Measurements from ENCODE around the gene PRPF19. TPM values are rescaled to one million over a fixed set of nuclear protein-coding genes. Genes with fewer than 3 reads are reported as not detected.

PRPF19 gene
- total and polyA plus RNA-seq, 2 of the 13 experiments (the other 11 are each of a cell fraction or from before 2014, with no cell fraction given): 27.4 to 91.1 TPM

- Histone ChIP-seq H3K27me3 (ENCODE audit: control insufficient read depth in 1 of 2, insufficient read depth in 2 of 2, low read length in 2 of 2) (no peaks in the 10 kb centered on the region; a peak in 1 of 5 replicates), H3K36me3 (replicated peaks in 1 of 2; ENCODE audit: control insufficient read depth in 1 of 2, insufficient read depth in 2 of 2, low read length in 2 of 2) (peaks cover 0 to 7% of the 10 kb centered on the region in 2 experiments; a peak in 3 of 5 replicates), H2AFZ (ENCODE audit: low read length) (no peak overlapping the region), H3K9me3 (ENCODE audit: low read length) (no peaks in the 10 kb centered on the region), H3K4me3 (replicated peaks in 1 of 3; ENCODE audit: insufficient read depth in 1 of 3, low read depth in 2 of 3, low read length in 3 of 3) (no peak overlapping the region), H3K27ac (ENCODE audit: extremely low read length, insufficient read depth, low read length) (no peak overlapping the region), H3K4me1 (ENCODE audit: insufficient read depth, low read length) (peaks cover 27% of the 10 kb centered on the region), H3K4me2 (ENCODE audit: low read depth, low read length) (no peak overlapping the region), H4K20me1 (ENCODE audit: insufficient read depth, low read length) (no peaks in the 10 kb centered on the region), H3K79me2 (ENCODE audit: insufficient read depth, low read length) (no peaks in the 10 kb centered on the region), H3K9ac (ENCODE audit: insufficient read depth, low read depth, low read length) (no peak overlapping the region)
- ChIA-PET CTCF (ENCODE audit: low intra/inter-chr PET ratio, low total read pairs) (no interaction called here), POLR2A (no interaction called here)
- ATAC-seq: no peak
- 94% methylated on average over 11 of the region's 11 CpGs for WGBS (ENCODE audit: low lambda C conversion rate)
- intact Hi-C loops (cut with micrococcal nuclease; ENCODE audit: unreplicated experiment): no loop called here
- TF ChIP-seq ZFP36L1 (CRISPR knock-in tag; IDR thresholded peaks at IDR 0.05): no peak
- no peak for TF ChIP-seq TARDBP (CRISPR knock-in tag; IDR thresholded peaks at IDR 0.05)
- TF ChIP-seq ZNF407 (CRISPR knock-in tag; IDR thresholded peaks at IDR 0.05; ENCODE audit: not compliant biosample characterization): no peak
- no peak for TF ChIP-seq NFATC3 (CRISPR knock-in tag; IDR thresholded peaks at IDR 0.05)
- no peak for TF ChIP-seq TSC22D2 (CRISPR knock-in tag; IDR thresholded peaks at IDR 0.05; ENCODE audit: borderline replicate concordance)
- no peak for TF ChIP-seq ZNF552 (CRISPR knock-in tag; IDR thresholded peaks at IDR 0.05; ENCODE audit: borderline replicate concordance)
- no peak for TF ChIP-seq ATF3 (CRISPR knock-in tag; IDR thresholded peaks at IDR 0.05)
- no peak for TF ChIP-seq CBFB (CRISPR knock-in tag; IDR thresholded peaks at IDR 0.05)
- no peak for TF ChIP-seq ZNF10 (CRISPR knock-in tag; IDR thresholded peaks at IDR 0.05; ENCODE audit: borderline replicate concordance, low read depth)
- in situ Hi-C loops (cut with HindIII; ENCODE audit: extremely low pct_ligation_motif_present, low pct_unique_long_range_greater_than_20kb): no loop called here
- BruUV-seq (replicated peaks): no TSS peak
- FAIRE-seq: no peak
- DNase-seq (ENCODE audit: low spot score): no peak
These were observed 14.9 kb upstream of the PRPF19 start for GRCh38 chr11:60921259-60921658.

All from HepG2 (cell line).